Astrocyte (in vitro differentiated cells and primary cell): ENCODE results near the gene SLC31A1. TPM values are rescaled to one million over a fixed set of nuclear protein-coding genes. Genes with fewer than 3 reads are reported as not detected.

Experiments
- DNase-seq: peaks from one replicate; pipeline ENCODE4 v3.0.0-alpha.2; 2010; ENCODE audit warnings: low read depth
- FAIRE-seq: peaks from 2 replicates; lab custom pipeline; 2011; peaks lifted over from hg19 to GRCh38; lab: Jason Lieb, UNC
- H2AFZ ChIP-seq: 2 replicates; pipeline ENCODE4 v1.6.0; 2012; ENCODE audit warnings: low read depth, low read length, inconsistent platforms
- H3K27ac ChIP-seq: 2 replicates; pipeline ENCODE4 v1.5.1; 2011; ENCODE audit warnings: low read depth, low read length, inconsistent platforms
- H3K27me3 ChIP-seq: 2 replicates; pipeline ENCODE4 v1.6.0; 2011; ENCODE audit warnings: low read length, inconsistent platforms; ENCODE audit not compliant: insufficient read depth
- H3K36me3 ChIP-seq: 2 replicates; pipeline ENCODE4 v1.5.1; 2011; ENCODE audit warnings: low read length, inconsistent platforms; ENCODE audit not compliant: insufficient read depth
- H3K4me1 ChIP-seq: 2 replicates; pipeline ENCODE4 v1.5.1; 2011; ENCODE audit warnings: low read length, inconsistent platforms; ENCODE audit not compliant: insufficient read depth
- H3K4me2 ChIP-seq: 2 replicates; pipeline ENCODE4 v1.6.0; 2012; ENCODE audit warnings: low read length, inconsistent platforms
- H3K4me3 ChIP-seq: 2 replicates; pipeline ENCODE4 v1.5.1; 2011; ENCODE audit warnings: low read depth, mild to moderate bottlenecking, low read length, inconsistent platforms; ENCODE audit not compliant: insufficient read depth
- H3K79me2 ChIP-seq: 2 replicates; pipeline ENCODE4 v1.6.0; 2012; ENCODE audit warnings: mild to moderate bottlenecking, low read length, inconsistent platforms; ENCODE audit not compliant: insufficient read depth
- H3K9ac ChIP-seq: 2 replicates; pipeline ENCODE4 v1.6.0; 2012; ENCODE audit warnings: mild to moderate bottlenecking, low read length, inconsistent platforms
- H3K9me3 ChIP-seq: 2 replicates; pipeline ENCODE4 v1.5.1; 2012; ENCODE audit warnings: low read depth, mild to moderate bottlenecking, low read length, inconsistent platforms; ENCODE audit not compliant: insufficient read depth
- H4K20me1 ChIP-seq: 2 replicates; pipeline ENCODE4 v1.6.0; 2012; ENCODE audit warnings: low read length, inconsistent platforms; ENCODE audit not compliant: insufficient read depth
- H3K27ac Mint-ChIP-seq: one replicate; pipeline ENCODE4 v1.8.0; 2021; ENCODE audit warnings: mild to moderate bottlenecking, mixed read lengths; ENCODE audit not compliant: unreplicated experiment
- H3K27me3 Mint-ChIP-seq: one replicate; pipeline ENCODE4 v1.8.0; 2021; ENCODE audit warnings: low read depth, mixed read lengths; ENCODE audit not compliant: unreplicated experiment
- H3K36me3 Mint-ChIP-seq: one replicate; pipeline ENCODE4 v1.8.0; 2021; ENCODE audit warnings: low read depth, mixed read lengths; ENCODE audit not compliant: unreplicated experiment
- H3K4me1 Mint-ChIP-seq: one replicate; pipeline ENCODE4 v1.8.0; 2021; ENCODE audit warnings: low read depth, mixed read lengths; ENCODE audit not compliant: unreplicated experiment
- H3K4me3 Mint-ChIP-seq: one replicate; pipeline ENCODE4 v1.8.0; 2021; ENCODE audit warnings: mild to moderate bottlenecking, moderate library complexity, mixed read lengths; ENCODE audit not compliant: unreplicated experiment
- H3K9me3 Mint-ChIP-seq: one replicate; pipeline ENCODE4 v1.8.0; 2021; ENCODE audit warnings: mild to moderate bottlenecking, mixed read lengths; ENCODE audit not compliant: unreplicated experiment
- EZH2 ChIP-seq: IDR thresholded peaks from 2 replicates; pipeline ENCODE4 v1.6.1; 2012; ENCODE audit warnings: mild to moderate bottlenecking, low read length, inconsistent platforms; ENCODE audit not compliant: insufficient read depth
- total RNA-seq: library from RNA; stranded (reverse); gene quantifications from 2 replicates; pipeline ENCODE4 v1.2.1, GENCODE V29; 2021
- TF ChIP-seq, protein P1 (sequence below): IDR thresholded peaks from 2 replicates; pipeline ENCODE4 v1.5.1; 2011; ENCODE audit warnings: low read depth, mild to moderate bottlenecking, inconsistent platforms, low read length, moderate library complexity; ENCODE audit not compliant: insufficient read depth

The SLC31A1 gene
- total RNA-seq, 1 donor from 2014 or later: 35.8 TPM

DNA sequence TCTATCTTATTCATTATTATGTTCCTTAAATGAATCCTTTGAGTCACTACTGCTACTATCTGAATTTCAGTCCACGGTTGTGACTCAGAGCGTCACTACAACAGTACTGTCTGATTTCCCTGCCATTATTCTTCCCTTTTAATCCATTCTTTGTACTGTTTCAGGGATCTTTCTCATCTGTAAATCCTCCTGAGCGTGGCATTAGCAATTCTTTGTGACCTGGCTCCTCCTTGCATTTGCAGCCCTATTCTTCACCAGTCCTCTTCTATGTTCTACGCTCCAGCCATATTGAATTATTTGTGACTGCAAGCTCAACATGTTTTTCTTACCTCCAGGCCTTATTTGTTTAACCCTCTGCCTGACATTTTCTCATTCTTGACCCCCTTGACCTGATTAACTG lies 60.0 kb downstream of the SLC31A1 start:
- H2AFZ ChIP-seq: no peak overlapping the region
- H3K4me2 ChIP-seq: no peak overlapping the region
- Mint-ChIP-seq H3K4me1 (peaks cover 6% of the 10 kb centered on the region), H3K36me3 (peaks cover 11% of the 10 kb centered on the region), H3K4me3 (no peak overlapping the region), H3K9me3 (no peaks in the 10 kb centered on the region), H3K27ac (peak overlapping the region; percentile 48), H3K27me3 (no peaks in the 10 kb centered on the region)
- no peak overlapping the region for H3K4me3 ChIP-seq
- H3K4me1 ChIP-seq: peaks cover 2% of the 10 kb centered on the region
- H3K27ac ChIP-seq: no peak overlapping the region
- TF ChIP-seq EZH2: no peak
- TF ChIP-seq, protein P1, sequence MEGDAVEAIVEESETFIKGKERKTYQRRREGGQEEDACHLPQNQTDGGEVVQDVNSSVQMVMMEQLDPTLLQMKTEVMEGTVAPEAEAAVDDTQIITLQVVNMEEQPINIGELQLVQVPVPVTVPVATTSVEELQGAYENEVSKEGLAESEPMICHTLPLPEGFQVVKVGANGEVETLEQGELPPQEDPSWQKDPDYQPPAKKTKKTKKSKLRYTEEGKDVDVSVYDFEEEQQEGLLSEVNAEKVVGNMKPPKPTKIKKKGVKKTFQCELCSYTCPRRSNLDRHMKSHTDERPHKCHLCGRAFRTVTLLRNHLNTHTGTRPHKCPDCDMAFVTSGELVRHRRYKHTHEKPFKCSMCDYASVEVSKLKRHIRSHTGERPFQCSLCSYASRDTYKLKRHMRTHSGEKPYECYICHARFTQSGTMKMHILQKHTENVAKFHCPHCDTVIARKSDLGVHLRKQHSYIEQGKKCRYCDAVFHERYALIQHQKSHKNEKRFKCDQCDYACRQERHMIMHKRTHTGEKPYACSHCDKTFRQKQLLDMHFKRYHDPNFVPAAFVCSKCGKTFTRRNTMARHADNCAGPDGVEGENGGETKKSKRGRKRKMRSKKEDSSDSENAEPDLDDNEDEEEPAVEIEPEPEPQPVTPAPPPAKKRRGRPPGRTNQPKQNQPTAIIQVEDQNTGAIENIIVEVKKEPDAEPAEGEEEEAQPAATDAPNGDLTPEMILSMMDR: no peak
- DNase-seq: no peak
- peaks cover 34% of the 10 kb centered on the region for H3K79me2 ChIP-seq
- no peak overlapping the region for H3K9ac ChIP-seq
- no peaks in the 10 kb centered on the region for H3K27me3 ChIP-seq
- H4K20me1 ChIP-seq: peaks cover 7% of the 10 kb centered on the region
- peaks cover 65% of the 10 kb centered on the region for H3K36me3 ChIP-seq
- FAIRE-seq: no peak
- no peaks in the 10 kb centered on the region for H3K9me3 ChIP-seq

DNA sequence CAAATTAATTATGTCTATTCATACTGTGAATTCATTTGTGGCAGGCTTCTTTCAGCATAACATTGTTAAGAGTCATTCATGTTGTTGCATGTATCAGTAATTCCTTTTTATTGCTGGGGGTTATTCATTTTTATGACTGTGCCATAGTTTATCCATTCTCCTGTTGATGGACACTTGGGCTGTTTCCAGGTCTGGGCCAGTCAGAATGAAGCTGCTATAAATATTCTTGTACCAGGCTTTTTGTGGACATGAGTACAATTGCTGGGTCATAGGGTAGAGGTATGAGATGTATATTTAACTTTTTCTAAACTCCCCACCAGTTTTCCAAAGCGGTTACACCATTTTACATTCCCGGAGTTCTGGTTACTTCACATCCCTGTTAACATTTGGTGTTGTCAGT lies 67.7 kb downstream of the SLC31A1 start:
- Histone ChIP-seq H4K20me1 (peaks cover 4% of the 10 kb centered on the region), H3K79me2 (peaks cover 3% of the 10 kb centered on the region), H3K4me3 (no peak overlapping the region), H3K4me1 (no peaks in the 10 kb centered on the region), H3K4me2 (no peak overlapping the region), H3K27me3 (no peaks in the 10 kb centered on the region), H3K36me3 (peaks cover 81% of the 10 kb centered on the region), H3K9ac (no peak overlapping the region), H3K9me3 (no peaks in the 10 kb centered on the region), H3K27ac (no peak overlapping the region), H2AFZ (no peak overlapping the region)
- Mint-ChIP-seq H3K27ac (no peak overlapping the region), H3K4me3 (no peak overlapping the region), H3K27me3 (no peaks in the 10 kb centered on the region), H3K9me3 (no peaks in the 10 kb centered on the region), H3K4me1 (no peaks in the 10 kb centered on the region), H3K36me3 (peaks cover 15% of the 10 kb centered on the region)
- TF ChIP-seq, protein P1: no peak
- TF ChIP-seq EZH2: no peak
- no peak for DNase-seq
- no peak for FAIRE-seq

DNA sequence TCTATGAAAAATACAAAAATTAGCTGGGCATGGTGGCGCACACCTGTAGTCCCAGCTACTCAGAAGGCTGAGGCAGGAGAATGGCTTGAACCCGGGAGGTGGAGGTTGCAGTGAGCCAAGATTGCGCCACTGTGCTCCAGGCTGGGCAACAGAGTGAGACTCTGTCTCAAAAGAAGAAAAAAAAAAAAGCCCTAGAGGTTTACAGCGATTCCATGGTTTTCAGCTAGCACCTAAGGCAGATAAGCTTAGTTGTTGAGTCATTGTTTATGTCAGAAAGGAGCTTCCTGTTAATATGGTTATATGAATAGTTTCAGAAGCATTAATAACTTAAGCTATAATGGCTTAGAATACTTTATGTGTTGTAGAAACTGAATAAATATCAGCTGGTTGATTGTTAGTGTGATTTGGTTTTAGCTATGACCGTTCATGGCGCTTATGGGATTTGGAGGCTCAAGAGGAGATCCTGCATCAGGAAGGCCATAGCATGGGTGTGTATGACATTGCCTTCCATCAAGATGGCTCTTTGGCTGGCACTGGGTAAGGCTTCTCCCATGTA lies 68.8 kb downstream of the SLC31A1 start:
- H2AFZ ChIP-seq: no peak overlapping the region

More for the DNA sequence above, 68.8 kb downstream of the SLC31A1 start:
- Histone ChIP-seq H3K27ac (no peak overlapping the region), H3K27me3 (no peaks in the 10 kb centered on the region), H3K4me3 (no peak overlapping the region), H3K4me2 (no peak overlapping the region), H3K9ac (no peak overlapping the region), H4K20me1 (peaks cover 4% of the 10 kb centered on the region), H3K79me2 (peaks cover 3% of the 10 kb centered on the region), H3K36me3 (peaks cover 70% of the 10 kb centered on the region), H3K4me1 (no peaks in the 10 kb centered on the region), H3K9me3 (no peaks in the 10 kb centered on the region)
- Mint-ChIP-seq H3K4me1 (no peaks in the 10 kb centered on the region), H3K36me3 (peaks cover 15% of the 10 kb centered on the region), H3K9me3 (no peaks in the 10 kb centered on the region), H3K27ac (no peak overlapping the region), H3K4me3 (no peak overlapping the region), H3K27me3 (no peaks in the 10 kb centered on the region)
- FAIRE-seq: no peak
- TF ChIP-seq, protein P1: no peak
- TF ChIP-seq EZH2: no peak
- DNase-seq: no peak
